GM21619 (cell line): ENCODE data around the gene SLC25A38.

Source experiments
- ATAC-seq: cut with Tn5 transposase; IDR thresholded peaks from one replicate; pipeline ENCODE4 v1.9.1; 2021; ENCODE audit not compliant: unreplicated experiment

Gene SLC25A38

GRCh38 chr3:39376959-39377634 is 6.1 kb upstream of the SLC25A38 start:
- ATAC-seq, result no peak

GRCh38 chr3:39378088-39378487 is 5.1 kb upstream of the SLC25A38 start:
- peak; percentile 64 for ATAC-seq

GRCh38 chr3:39378957-39379777 is 4.0 kb upstream of the SLC25A38 start:
- no peak for ATAC-seq

- ATAC-seq, result no peak
Observed at GRCh38 chr3:39379778-39380155, 3.4 kb upstream of the SLC25A38 start.

- ATAC-seq, result no peak
Observed at GRCh38 chr3:39381432-39381831, 1.7 kb upstream of the SLC25A38 start.

- ATAC-seq, result peak; percentile 65
Observed at GRCh38 chr3:39383881-39384664, 903 bp downstream of the SLC25A38 start.

- no peak for ATAC-seq
Observed at GRCh38 chr3:39384665-39385000, 1.5 kb downstream of the SLC25A38 start.

- no peak for ATAC-seq
Observed at GRCh38 chr3:39385456-39386090, 2.4 kb downstream of the SLC25A38 start.

- ATAC-seq, result no peak
Observed at GRCh38 chr3:39386318-39386717, 3.1 kb downstream of the SLC25A38 start.

GRCh38 chr3:39387411-39387975 is 4.3 kb downstream of the SLC25A38 start:
- no peak for ATAC-seq

GRCh38 chr3:39388153-39388552 is 5.0 kb downstream of the SLC25A38 start:
- ATAC-seq, result no peak

- peak; percentile 69 for ATAC-seq
Observed at GRCh38 chr3:39388741-39389248, 5.6 kb downstream of the SLC25A38 start.

- no peak for ATAC-seq
Observed at GRCh38 chr3:39390181-39390580, 7.0 kb downstream of the SLC25A38 start.

- no peak for ATAC-seq
Observed at GRCh38 chr3:39396690-39397089, 13.5 kb downstream of the SLC25A38 start.

GRCh38 chr3:39398700-39399099 is 15.5 kb downstream of the SLC25A38 start:
- peak; percentile 65 for ATAC-seq

GRCh38 chr3:39401983-39402382 is 18.8 kb downstream of the SLC25A38 start:
- ATAC-seq, result no peak

GRCh38 chr3:39404943-39405686 is 21.9 kb downstream of the SLC25A38 start:
- ATAC-seq, result no peak

- ATAC-seq, result no peak
Observed at GRCh38 chr3:39405687-39406367, 22.7 kb downstream of the SLC25A38 start.
